GM18873 (cell line): ENCODE data around the gene MAP3K20.
"Not testable (repeated sequence)": the region's sequence is repeated elsewhere in the genome, so short reads cannot be mapped to it uniquely, and the experiment has no call there.

Experiments
- ATAC-seq: cut with Tn5 transposase; IDR thresholded peaks from one replicate; pipeline ENCODE4 v1.9.1; 2021; ENCODE audit warnings: mild to moderate bottlenecking, moderate library complexity, moderate number of reproducible peaks; ENCODE audit not compliant: unreplicated experiment, low FRiP score

MAP3K20 gene

DNA sequence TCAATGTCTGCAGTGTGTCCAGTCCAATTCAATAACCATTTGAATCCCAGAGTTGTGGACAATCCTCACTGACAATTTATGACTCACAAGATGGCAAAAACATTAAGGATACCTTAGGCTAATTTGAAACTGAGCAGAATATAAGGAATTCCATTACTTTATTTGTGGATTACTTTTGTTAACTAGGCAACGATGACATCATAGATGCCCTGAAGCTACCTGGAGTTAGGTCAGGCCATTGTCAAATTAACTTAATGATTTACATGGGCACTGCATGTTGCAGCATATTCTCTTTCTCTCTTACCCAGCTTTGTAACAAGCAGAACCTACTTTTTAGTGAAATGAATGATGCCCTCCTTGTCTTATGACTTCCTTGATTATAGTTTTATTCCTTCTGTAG is 179.0 kb downstream of the MAP3K20 start:
- no peak for ATAC-seq

DNA sequence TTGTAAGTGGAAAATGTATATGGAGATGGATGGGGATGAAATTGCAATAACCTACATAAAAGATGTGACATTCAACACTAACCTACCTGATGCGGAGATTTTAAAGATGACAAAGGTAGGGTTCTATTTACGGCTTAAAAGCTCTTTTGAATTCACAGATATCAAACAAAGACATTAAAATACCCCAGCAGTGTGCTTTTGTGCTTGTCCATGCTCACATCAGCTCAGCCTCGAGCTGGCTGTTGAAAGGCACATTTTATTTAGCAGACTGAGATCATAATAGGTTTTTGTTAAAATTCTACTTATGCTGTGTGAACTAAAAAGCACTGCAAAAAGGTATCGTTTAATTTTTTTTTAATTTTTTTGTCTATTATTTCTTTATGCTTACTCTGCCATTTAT is 183.1 kb downstream of the MAP3K20 start:
- ATAC-seq = no peak

DNA sequence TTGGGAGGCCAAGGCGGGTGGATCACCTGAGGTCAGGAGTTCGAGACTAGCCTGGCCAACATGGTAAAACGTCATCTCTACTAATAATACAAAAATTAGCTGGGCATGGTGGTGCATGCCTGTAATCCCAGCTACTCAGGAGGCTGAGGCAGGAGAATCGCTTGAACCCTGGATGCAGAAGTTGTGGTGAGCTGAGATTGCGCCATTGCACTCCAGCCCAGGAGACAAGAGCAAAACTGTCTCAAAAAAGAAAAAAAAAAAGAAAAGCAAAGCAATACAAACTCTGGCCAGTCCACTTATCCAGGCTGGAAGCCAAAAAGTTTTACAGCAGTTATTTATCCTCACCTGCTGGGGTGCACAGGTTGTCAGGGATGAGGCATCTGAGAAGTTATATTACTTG is 186.7 kb downstream of the MAP3K20 start:
- not testable (repeated sequence) for ATAC-seq

DNA sequence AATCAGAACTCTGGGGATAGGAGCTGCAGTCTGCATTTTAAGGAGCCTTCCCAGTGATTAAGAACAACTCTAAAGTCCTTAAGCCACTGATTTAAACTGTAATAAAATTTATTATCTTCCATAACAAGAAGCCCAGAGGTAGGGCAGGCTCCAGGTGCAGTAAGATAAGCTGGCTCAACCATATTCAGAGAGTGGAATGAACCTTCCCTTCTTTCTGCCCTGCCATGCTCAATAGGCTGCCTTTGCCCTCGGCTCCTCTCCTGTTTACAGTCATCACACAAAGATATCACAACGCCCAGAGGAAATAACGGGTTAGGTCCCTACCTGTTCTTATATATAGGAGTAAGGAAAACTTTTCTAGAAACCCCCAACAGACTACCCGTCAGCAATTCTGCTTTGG is 188.5 kb downstream of the MAP3K20 start:
- no peak for ATAC-seq

DNA sequence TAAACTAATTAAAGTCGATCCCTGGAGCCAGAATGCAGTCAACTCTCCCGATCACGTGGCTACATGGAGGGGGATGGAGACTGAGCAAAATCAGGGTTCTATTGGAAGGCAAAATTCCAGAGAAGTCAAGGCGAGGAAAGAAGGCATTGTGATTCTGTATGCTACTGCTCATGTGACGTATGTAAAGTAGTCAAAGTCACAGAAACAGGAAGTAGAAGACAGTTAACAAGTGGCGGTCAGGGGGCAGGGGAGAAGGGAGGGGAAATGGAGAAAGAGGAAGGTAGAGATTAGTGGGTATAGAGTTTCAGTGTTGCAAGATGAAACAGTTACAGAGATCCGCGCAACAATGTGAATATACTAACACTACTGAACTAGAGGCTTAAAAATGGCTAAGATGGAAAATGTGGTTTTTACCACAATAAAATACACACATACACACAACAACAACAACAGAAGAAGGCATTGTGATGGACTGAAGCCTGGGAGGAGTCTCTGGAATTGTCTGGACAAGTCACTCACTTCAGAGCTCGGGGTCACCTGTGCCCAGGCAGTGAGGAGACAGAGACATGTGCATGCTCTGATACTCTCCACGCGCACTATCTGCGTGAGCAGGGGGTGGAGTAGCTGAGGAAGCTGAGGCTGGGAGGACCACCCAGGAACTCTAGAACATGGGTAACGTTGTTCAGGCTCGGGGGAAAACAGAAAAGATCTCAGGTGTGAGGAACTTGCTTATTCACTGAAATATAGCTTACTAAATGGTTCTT is 189.1 kb downstream of the MAP3K20 start:
- peak; percentile 91 for ATAC-seq

DNA sequence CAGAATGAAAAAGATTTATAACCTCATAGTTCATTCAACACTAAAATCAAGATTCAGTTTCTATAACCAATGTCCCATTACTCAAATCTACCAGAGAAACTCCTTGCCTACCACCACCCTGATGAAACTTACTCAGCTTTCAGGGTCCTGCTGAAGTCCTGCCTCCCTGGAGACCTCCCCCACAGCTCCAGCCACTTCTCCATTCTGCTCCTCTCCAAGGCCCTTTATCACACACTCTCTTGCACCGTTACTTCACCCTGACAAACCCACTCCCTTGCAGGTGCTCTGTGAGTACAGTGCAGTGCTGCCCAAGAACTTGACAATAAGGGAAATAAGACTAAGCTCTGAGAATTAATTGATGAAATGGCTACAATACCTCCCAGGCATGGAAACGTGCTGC is 195.5 kb downstream of the MAP3K20 start:
- no peak for ATAC-seq

DNA sequence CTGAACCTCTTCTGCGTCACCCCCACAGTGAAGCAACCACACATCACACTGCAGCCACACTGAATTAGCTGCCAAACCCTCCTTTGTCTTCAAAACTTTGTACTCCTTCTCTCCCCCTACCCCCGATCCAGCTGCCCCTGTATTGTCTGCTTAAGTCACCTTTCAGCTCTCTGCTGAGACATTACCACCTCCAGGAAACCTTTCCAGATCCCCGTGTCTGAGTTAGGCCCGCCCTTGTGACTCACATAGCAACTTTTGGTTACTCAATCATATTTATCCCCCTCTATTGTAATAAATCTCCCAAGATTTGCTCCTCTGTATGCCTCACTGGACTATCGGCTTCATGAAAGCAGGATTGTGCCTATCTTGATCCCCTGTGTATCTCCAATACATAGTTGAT is 196.2 kb downstream of the MAP3K20 start:
- no peak for ATAC-seq

DNA sequence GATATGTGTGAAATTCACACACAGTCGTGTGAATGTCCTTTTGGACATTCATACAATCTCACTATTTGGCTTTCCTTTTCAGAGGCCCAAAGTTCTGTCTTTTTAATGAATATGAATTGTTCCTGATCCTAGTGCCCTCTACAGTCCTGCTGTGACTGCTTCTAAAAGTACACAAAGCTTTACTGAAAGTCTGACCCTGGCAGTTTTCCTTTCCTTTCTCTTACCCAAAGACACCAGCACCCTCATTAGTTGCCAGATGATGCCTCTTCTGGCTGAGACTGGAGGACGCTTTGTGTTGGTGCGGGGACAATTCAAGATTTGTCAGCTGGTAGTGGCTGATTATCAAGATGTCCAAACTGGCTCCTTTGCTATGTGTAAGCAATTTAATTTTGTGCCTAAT is 197.2 kb downstream of the MAP3K20 start:
- no peak for ATAC-seq

DNA sequence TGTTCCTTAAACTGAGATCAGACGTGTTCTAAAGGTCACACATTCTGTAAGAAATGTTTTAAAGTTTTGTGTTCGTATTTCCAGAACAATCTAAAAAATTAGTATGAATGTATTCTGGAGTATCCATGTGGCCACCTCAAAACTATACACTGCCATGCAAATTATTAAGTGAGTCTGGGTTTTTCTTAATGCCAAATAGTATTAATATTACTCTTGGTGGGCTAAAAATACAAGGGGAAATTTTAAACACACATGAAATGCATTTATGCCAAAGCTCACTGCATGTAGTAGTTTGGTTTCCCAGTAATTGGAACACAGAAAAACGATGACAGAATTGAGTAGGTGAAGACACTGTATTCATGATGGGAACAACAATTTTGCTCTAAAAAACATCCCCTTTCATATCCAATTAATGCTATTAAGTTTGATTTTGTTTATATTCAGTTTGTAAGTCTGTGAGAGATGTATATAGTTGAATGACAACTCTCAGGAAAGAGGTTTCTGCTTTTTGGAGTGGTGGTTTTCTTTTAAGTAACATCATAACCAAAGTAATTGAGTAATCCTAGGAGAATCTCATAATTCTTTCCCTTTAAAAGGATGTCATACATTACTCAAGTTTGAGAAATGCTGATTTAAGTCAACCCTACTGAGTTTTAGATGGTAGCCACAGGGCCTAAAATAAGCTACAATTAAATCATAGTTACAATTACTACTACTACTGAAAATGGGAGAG is 203.3 kb downstream of the MAP3K20 start:
- no peak for ATAC-seq

DNA sequence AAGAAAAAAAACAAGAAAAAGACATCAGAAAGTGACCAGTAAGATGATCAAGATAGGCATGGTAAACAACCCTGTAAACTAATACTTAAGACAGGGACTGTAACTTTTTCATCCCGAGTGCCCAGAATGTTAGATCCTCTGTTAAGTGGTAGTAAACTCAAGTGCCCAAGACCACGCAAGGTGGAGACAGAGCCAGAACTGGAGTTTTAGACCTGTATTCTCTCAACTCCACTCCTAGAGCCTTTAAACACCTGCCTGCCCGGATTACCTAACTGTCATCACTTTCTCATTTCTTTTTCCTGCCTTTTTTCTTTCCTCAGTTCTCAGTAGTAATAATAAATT is 203.9 kb downstream of the MAP3K20 start:
- no peak for ATAC-seq

DNA sequence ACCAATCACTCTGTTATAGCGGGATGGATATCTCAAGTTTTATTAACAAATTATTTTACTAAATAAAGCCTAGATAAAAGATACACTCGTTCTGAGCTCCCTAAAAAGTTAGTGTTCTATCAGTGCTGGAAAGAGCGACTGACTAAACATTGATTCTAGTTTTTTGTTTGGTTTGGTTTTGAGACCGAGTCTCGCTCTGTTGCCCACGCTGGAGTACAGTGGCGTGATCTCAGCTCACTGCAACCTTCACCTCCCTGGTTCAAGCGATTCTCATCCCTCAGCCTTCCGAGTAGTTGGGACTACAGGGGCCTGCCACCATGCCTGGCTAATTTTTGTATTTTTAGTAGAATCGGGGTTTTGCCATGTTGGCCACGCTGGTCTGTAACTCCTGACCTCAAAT is 205.2 kb downstream of the MAP3K20 start:
- ATAC-seq = no peak

DNA sequence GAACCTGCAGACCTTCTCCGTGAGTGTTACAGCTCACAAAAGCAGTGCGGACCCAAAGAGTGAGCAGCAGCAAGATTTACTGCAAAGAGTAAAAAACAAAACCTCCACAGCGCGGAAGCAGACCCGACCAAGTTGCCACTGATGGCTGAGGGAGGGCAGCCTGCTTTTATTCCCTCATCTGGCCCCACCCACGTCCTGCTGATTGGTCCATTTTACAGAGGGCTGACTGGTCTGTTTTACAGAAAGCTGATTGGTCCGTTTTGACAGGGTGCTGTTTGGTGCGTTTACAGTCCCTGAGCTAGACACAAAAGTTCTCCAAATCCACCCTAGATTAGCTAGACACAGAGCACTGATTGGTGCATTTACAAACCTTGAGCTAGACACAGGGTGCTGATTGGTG is 206.3 kb downstream of the MAP3K20 start:
- ATAC-seq = not testable (repeated sequence)

DNA sequence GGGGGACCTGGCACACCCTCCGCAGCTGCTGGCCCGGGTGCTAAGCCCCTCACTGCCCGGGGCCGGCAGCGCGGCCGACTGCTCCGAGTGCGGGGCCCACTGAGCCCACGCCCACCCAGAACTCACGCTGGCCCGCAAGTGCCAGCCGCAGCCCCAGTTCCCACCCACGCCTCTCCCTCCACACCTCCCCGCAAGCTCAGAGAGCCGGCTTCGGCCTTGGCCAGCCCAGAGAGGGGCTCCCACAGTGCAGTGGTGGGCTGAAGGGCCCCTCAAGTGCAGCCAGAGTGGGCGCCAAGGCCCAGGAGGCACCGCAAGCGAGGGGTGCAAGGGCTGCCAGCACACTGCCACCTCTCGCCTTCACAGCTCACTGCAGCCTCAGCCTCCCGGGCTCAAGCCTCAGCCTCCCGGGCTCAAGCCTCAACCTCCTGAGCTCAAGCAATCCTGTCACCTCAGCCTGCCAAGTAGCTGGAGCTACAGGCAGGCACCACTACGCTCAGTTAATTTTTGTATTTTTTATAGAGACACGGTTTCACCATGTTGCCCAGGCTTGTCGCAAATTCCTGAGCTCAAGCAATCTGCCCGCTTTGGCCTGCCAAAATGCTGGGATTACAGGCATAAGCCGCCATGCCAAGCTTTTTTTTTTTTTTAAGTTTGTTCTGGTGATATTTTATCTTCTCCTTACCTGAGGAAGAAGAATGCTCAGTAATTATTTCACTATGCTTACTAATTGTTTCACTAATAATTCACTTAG is 207.3 kb downstream of the MAP3K20 start:
- ATAC-seq = no peak

DNA sequence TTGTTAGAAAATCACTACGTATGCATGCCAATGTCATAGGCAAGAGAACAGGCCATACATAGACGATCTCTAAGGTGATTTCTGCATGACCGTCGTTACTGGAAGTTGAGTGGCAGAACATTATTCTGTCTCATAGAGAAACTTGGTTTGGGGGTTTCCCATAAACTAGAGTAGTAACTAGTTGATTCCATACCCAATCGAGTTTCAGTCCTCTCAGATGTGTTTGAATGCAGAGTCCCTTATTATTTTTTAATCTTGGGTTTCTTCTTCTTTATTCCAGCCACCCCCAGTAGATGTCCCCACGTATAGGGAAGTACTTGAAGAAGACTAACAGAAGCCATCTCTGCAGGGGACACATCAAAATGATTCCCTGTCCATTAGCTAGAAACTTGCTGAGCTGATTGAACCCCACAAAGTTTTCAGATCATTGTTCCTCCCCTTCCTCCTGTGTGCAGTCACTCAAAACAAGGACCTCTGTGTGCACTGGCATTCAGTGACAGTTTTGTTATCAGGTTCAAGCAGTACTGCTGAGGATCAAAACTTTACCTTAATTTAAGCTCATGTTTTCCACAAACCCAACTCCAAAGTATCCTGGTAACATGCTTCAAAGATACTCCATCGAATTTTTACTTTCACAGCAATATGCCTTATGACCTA is 210.6 kb downstream of the MAP3K20 start:
- peak; percentile 75 for ATAC-seq

DNA sequence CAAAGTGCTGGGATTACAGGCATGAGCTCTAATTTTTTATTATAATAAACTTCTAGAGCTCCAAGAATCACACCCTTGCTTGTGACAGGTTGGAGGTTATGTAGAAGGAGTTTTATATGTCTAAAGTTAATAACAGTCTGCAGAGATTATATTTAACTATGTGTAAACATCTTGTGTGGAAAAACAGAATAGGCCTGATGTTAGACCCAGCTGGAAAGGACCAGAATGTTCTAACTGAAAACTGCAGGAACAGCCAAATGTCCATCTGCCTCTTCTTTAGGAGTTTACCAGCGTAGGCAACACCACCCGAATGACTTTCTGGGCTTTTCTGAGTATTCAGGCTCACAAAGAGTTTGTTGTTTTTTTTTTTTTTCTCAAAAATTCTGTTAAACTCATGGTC is 211.9 kb downstream of the MAP3K20 start:
- no peak for ATAC-seq

DNA sequence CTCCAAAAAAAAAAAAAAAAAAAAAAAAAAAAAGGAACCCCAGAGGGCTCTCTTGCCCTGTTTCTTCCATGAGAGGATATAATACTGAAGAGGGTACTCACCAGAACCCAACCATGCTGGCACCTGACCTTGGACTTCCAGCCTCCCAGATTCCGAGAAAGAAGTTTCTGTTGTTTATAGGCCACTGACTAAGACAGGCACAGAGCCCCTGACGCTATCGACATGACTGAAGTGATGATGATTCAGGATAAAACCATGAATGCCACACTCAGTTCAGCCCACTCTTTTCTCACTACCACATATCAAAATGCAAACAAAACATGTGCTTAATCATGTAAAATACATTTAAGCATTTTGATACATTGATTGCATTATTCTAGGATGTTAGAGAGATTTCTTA is 212.9 kb downstream of the MAP3K20 start:
- no peak for ATAC-seq

DNA sequence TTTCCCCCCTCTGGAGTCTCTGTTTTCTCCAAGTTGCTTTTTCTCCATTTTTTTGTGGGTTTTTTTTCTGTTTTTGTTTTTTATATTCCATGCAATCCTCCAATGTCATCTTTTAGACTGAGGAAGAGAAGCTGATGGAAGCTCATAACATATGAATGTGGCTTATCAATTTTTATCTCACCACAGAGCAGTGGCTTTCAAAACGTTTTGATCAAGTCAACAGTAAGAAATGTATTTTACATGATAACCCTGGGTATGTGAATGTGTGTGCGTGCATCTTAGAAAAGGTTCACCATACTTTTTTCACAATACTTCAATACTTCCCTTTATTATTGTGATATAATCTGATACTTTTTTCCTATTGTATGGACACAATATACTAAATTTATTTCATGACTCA is 214.4 kb downstream of the MAP3K20 start:
- ATAC-seq = no peak

DNA sequence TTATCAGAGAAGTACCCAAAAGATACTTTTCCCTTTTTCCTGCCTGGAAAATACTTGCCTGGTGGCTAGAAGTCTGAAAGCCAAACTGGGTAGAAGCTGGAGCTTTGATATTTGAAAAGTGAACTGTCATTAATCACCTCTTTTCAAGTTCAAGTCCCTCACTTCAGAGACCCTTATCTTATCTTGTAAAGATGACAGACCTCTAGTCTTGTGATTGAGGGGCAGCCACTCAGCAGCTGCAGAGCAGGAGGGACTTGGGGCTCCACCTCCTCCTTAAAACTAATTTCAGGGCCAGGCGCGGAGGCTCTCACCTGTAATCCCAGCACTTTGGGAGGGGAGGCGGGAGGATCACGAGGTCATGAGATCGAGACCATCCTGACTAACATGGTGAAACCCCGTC is 214.9 kb downstream of the MAP3K20 start:
- no peak for ATAC-seq

DNA sequence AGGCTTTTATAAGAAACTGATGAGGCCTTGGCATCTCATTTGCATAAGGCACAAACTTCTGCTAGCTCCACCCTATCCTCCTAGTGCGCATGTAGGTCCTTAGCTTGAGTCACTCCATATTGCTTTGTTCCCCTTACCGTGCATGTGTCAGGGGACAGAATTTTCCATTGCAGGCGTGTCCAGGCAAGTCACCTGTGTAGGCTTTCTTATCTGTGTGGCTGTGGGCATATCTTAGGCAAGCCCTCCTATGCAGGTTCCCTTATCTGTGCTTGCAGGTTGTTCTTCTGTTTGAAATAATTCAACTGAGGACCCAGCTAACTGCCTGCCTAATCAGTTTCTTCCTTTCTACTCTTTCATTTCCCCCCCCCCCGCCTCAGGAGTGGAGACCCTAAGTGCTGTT is 215.8 kb downstream of the MAP3K20 start:
- ATAC-seq = no peak

DNA sequence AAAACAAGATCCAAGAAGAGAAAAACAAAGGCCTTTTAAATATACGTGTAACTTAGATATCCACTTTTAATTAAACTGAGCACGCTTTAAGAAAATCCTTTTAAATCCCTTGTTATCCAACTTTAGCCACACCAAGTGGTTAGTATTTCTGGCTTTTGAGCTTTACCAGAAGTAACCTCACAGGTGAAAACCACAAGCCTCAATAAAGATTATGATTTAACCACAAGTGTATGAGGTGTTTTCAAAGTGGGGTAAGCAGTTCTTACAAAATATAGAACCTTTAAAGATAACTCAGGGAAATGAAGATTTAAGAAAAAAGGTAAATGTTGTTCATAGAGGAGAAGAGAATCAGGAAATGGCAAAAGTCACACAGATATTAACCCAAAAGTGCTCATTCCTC is 220.6 kb downstream of the MAP3K20 start:
- no peak for ATAC-seq

DNA sequence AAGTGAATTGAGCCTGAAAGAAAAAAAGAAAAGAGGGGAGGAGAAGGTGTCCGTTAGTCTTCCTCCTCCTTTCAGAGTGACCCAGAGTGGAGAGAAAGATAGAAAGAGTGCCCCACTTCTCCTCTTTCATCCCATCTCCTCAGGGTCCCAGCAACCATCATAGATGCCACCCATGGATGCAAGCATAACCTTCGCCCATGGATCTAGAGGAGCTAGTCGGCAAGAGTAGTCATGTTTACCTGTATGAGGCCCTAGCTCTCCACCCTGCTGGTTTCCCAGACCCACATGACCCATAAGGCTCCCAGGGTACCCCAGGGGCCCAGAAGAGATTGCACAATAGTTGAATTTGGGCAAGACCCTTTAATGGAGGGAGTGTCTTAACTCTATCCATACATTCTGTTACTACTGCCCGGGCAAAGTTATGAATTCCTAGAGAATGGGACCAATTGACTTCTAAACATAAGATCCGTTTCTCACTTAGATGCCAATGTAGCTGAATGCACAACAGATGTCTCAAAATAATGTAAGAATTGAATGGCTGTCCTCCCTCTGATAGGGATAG is 223.0 kb downstream of the MAP3K20 start:
- no peak for ATAC-seq
